ENCODE results near the gene SLC17A7. TPM values are rescaled to one million over a fixed set of nuclear protein-coding genes. Genes with fewer than 3 reads are reported as not detected.

Gene SLC17A7
- total RNA-seq, 1 donor from 2014 or later = 1.4 TPM

DNA sequence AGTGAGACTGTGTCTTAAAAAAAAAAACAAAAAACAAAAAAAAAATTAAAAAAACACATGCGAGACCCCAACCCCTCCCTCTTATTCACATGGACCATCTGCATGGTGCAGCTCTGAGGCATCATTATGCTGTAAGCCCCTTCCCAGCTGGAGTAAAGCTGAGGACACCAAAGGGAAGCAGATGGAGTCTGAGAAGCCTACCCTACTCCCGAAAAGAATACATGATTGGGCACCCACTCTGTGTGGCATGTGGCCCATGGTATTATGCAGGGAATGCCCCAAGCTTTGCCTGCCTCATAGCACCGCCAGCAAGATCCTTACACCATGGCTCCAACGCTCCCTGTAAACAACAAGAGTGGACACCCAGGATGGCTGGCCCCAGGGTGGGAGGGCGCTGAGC is 22.8 kb downstream of the SLC17A7 start:
- no peak for ATAC-seq
- intact Hi-C loops (cut with micrococcal nuclease) = no loop called here
- DNase-seq = no peak

DNA sequence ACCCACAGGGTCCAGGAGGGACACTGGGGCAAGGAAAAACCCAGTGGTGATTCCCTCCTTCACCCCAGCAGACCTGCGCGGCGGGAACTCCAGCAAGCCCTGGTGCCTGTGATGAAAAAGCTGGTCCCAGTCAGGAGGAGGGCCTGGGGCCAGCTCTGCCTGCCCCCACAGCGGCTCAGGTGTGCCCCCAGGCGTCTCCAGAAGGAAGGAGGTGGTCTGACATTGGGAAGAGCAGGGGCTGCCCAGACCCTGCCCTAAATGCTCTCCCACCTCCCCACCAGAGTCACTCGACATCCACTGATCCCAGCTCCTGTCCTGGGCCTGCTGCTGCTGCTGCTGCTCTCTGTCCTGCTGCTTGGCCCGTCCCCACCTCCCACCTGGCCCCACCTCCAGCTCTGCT is 24.2 kb downstream of the SLC17A7 start:
- intact Hi-C loops (cut with micrococcal nuclease) = no loop called here
- DNase-seq (no peak), ATAC-seq (no peak)

DNA sequence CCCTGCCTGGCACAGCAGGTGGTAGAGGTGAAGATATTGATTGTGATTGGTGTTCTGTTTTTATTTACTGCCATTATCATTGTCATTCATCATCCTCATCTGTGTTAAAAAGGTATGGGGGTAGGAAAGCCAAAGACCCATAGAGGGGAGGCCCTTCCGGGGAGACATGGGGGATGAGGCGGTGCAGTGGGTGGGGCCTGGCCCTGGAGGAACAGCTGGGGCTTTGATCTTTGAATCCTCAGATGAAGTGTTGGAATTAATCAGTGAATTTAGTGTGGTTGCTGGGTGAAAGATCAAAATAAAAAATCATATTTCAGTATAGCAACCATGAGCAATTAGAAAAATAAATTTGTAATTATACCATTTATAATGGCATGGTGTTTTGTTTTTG is 25.5 kb downstream of the SLC17A7 start:
- DNase-seq (no peak), ATAC-seq (no peak)
- intact Hi-C loops (cut with micrococcal nuclease) = no loop called here

DNA sequence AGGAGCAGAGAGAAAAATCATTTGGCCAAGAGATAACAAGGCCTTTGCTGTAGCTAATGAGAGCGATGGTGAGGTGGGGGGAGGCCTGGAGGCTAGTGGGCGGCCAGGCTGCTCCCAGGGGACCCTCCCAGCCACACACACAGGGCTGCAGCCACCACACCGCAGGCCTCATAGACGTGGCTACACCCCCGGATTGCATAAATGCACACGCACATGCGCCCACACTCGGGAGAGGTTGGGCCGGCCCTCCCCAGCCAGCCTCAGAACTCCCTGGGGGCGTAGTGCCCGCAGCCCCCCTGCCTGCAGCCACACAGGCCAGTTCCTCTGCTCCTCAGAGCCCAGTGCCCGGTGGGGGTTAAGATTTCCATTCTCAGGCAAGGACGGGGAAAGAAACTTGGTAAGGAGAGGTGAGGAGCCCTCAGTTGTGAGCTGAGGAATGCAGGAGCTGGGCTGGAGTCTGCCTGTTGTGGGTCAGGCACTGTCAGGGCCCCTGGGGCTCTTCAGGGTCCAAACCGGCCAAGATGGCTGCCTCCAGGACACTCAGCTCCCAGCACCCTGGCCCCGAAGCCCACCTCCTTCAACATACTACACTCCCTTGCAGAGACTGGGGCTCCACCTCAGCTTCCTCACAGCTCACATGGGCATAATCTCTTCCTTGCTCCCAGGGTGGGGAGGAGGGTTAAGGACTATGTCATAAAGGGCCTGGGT is 26.1 kb downstream of the SLC17A7 start:
- no peak for ATAC-seq
- DNase-seq = no peak
- intact Hi-C loops (cut with micrococcal nuclease) = no loop called here

DNA sequence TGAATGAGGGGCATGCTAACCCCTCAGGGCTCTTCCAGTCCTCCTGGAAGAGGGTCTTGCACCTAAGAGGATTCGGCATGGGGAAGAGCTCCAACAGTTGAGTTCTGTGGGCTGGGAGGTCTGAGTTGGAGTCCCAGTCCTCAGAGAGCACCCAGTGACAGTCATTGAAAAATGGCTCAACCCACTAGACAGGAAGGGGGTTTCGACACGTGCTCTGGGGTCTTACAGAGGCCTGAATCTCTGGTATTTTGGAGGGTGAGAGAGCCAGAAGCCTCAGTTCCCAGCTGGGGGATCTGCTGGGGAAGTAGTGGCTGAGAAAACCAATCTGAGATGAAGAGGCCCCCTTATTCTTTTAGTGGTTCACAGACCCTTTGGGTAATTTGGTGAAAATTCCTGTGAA is 27.1 kb downstream of the SLC17A7 start:
- intact Hi-C loops (cut with micrococcal nuclease) = no loop called here
- DNase-seq (no peak), ATAC-seq (no peak)

DNA sequence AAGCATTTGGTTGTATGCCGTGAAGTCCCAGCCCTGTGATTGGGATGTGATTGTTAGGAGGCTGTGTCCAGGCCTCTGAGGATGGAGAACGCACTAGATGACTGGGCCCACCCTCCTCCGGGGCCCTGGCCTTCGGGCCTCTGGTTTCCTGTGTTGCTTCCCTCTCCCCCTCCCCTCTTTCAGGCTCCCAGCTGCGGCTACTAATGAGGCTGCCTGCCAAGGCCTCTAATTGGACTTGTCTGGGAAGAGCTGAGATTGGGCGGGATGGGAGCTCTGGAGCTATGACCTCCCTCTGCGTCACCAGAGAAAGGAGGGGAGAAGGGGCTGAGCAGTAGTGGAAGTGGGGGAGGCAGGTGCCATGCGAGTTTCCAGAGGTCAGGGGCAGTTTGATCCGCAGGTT is 28.0 kb downstream of the SLC17A7 start:
- intact Hi-C loops (cut with micrococcal nuclease) = no loop called here
- ATAC-seq (peak; percentile 38), DNase-seq (no peak)

DNA sequence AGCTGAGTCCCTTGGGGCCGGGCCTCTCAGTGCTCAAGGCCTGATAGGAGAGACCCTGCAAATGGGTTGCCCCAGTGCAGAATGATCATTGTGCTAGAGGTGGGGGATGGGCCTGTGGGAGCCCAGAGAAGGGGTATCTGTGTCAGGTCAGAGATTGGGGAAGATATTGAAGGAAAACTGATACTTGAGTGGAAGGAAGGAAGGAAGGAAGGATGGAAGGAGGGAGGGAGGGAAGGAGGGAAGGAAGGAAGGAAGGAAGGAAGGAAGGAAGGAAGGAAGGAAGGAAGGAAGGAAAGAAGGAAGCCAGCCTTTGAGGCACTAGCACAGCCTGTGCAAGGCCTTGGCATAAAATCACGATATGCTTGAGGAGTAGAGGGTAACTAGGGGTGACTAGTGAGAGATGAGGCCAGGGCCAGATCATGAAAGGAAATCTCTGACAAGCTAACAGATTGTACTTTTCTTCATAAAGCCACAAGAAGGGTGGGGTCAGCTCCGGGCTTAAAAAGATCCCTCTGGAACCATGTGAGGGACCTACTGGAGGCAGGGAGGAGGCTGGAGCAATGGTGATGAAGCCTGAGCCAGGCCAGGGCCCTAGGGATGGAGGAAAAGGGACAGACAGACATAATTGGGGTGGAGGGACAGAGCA is 29.5 kb downstream of the SLC17A7 start:
- DNase-seq = no peak
- no peak for ATAC-seq
- intact Hi-C loops (cut with micrococcal nuclease) = no loop called here

DNA sequence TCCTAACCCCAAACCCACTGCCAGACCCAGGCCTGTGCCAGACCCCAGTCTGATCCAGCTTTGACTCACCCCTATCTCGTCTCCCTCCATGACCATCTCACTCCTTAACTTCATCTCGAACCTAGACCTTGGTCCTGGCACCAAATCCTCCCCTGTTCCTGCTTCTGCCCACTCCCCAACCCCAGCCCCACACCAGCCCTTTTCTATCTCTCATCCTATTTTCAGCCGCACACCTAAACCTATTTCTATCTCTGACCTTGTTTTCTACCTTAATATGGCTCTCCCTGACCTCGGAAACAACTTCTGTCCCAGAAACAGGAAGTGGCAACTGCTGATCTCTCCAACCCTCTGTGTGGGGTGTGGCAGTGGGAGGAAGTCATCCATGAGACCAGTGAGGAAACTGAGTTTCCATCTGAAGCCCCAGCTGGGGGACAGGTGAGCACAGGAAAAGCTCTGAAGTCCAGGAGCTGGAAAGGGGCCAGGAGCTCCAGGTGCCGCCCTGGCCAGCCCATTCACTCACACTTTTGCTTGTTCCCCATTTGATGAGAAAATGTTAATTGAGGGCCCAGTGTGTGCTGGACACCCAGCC is 31.8 kb downstream of the SLC17A7 start:
- ATAC-seq (no peak), DNase-seq (no peak)
- intact Hi-C loops (cut with micrococcal nuclease) = no loop called here

DNA sequence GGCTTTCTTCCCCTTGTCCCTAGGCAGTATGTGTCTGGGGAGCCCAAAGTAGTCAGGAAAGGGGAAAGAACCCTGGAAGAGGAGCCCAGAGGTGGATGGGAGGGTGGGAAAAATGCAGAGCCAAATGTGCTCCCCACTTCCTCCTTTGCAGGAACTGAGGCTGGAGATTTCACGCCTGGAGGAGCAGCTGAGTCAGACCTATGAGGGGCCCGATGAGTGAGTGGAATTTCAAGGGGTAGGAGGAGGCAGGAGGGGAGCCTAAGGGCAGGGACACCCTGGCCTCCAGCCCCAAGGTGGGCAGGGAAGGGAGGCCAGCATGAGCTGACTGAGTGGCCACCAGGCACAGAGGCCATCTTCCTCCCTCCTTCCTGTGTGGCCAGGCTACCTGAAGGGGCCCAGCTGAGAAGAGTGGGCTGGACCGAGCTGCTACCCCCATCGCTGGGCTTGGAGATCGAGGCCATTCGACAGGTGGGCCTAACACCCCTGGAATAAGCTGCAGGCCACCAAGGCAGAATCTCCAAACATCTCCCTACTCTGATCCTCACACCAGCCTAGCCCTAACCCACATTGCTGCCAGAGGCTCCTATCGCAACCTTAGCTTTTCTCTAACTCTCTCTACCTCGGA is 32.4 kb downstream of the SLC17A7 start:
- ATAC-seq (no peak), DNase-seq (no peak)
- intact Hi-C loops (cut with micrococcal nuclease) = no loop called here

DNA sequence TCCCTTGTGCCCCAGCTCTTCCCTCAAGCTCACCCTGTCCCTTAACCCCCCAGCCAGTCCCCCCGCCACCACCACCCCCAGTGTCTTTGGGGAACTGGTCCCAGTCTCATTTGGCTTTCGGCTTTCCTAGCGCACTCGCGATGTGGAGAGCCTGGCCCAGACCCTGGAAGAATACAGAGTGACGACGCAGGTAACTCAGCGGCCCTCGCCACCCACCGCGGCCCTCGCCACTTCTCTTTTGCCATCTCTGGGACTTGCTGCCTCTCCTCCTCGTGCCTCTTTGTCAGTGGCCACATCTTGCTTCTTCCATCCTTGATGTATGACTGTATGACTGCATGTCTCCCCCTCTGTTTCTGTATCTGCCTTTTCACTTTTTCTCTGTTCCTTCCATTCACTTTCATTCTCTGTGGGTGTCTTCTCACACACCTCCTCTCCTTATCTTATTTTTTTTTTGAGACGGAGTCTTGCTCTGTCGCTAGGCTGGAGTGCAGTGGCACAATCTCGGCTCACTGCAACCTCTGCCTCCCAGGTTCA is 33.8 kb downstream of the SLC17A7 start:
- DNase-seq = no peak
- intact Hi-C loops (cut with micrococcal nuclease) = no loop called here
- no peak for ATAC-seq

DNA sequence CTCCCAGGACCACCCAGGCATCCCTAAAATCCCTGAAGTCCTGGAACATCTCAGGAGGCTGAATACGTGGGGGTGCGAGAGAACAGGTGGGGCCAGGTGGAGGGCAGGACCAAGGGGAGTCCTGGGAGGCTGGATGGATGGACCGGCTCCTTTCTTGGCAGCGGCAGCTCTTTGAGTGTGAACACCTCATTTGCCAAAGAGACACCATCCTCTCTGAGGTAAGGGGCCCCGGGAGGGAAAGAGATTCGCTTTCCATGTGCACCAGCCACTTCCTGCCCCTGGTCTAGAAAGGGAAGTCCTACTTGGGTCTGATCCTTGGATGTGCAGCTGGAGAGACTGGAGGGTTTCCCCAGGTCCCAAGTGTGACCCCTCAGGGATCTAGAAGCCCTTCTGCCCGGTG is 34.2 kb downstream of the SLC17A7 start:
- no peak for DNase-seq
- intact Hi-C loops (cut with micrococcal nuclease) = no loop called here
- ATAC-seq = no peak

DNA sequence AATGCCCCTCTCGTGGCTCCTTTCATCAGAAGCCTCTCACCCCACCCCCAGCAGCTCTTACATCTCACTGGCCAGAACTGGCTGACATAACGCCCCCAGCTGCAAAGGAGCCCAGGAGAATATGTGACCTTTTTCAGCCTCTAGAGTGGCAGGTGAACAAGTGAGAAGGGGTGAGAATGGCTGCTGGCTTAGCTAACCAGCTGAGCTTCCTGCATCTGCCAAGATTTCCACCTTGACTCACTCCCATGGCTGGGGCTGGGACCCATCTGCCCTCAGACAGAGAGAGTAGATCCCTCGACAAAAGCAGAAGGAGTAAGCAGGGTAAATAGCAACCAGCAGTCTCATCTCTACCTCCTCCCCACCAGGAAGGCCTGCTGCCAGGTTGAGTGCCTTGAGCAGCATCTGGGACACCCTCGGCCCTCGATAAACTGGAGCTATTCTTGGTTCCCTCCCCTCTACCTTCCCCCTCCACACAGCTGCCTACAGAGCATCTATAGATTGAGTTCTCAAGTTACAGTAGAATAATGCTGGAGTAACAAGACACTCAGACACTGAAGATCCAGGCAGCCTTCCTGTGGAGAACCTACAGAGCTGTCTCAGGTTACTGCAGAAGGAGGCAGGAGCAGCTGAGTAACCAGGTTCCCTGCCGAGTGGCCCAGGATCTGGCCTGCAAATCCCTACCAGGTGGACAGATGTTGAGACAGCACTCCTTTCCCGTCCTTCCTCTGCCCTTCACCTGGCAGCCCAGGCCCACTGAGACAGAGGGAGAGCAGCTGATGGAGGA is 37.7 kb downstream of the SLC17A7 start:
- intact Hi-C loops (cut with micrococcal nuclease) = no loop called here
- ATAC-seq (no peak), DNase-seq (no peak)

DNA sequence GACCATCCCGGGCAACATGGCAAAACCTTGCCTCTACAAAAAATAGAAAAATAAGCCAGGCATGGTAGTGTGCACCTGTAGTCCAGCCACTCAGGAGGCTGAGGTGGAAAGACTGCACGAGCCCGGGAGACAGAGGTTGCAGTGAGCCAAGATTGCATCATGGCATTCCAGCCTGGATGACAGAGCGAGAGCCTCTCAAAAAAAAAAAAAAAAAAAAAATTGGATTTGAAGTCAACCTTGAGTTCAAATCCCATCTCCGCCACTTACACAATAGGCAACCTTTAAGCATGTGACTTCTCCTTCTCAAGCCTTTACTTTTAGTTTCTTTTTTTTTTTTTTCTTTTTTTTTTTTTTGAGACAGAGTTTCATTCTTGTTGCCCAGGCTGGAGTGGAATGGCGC is 41.3 kb downstream of the SLC17A7 start:
- no peak for DNase-seq
- ATAC-seq = no peak
- intact Hi-C loops (cut with micrococcal nuclease) = no loop called here

DNA sequence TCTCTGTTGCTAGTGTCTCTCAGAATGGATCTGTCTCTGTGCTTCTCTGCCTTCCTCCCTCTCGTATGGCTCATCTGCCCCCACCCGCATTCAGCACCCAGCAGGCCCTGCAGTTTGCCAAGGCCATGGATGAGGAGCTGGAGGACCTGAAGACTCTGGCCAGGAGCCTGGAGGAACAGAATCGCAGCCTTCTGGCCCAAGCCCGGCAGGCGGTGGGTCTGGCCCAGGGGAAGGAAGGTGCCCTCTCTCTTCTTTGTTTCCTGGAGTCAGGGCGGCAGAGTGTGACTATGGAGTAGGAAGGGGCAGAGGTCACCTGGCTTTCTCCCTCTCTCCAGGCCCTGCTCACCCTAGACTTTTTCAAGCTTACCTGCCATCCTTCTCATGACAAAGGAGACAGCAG is 42.4 kb downstream of the SLC17A7 start:
- intact Hi-C loops (cut with micrococcal nuclease) = no loop called here
- DNase-seq = no peak
- no peak for ATAC-seq

DNA sequence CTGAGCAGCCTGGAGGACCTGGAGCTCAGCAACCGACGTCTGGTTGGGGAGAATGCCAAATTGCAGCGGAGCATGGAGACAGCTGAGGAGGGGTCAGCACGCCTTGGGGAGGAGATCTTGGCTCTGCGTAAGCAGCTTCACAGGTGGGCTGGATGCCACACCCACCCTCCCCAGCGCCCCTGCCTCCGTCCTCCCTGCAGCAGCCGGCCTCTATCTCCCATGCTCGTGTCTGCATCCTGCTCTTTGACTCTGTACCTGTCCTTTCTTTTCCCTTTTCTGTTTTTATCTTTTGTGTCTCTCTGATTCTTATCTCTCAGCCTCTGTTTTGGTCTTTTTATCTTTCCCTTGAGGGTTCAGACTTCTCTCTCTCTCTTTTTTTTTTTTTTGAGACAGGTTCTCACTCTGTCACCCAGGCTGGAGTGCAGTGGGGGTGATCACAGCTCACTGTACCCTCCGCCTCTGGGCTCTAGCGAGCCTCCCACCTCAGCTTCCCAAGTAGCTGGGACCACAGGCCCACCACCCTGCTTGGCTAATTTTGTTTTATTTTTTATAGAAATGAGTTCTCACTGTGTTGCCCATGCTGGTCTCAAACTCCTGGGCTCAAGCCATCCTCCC is 43.2 kb downstream of the SLC17A7 start:
- DNase-seq = no peak
- ATAC-seq = no peak
- intact Hi-C loops (cut with micrococcal nuclease) = no loop called here

DNA sequence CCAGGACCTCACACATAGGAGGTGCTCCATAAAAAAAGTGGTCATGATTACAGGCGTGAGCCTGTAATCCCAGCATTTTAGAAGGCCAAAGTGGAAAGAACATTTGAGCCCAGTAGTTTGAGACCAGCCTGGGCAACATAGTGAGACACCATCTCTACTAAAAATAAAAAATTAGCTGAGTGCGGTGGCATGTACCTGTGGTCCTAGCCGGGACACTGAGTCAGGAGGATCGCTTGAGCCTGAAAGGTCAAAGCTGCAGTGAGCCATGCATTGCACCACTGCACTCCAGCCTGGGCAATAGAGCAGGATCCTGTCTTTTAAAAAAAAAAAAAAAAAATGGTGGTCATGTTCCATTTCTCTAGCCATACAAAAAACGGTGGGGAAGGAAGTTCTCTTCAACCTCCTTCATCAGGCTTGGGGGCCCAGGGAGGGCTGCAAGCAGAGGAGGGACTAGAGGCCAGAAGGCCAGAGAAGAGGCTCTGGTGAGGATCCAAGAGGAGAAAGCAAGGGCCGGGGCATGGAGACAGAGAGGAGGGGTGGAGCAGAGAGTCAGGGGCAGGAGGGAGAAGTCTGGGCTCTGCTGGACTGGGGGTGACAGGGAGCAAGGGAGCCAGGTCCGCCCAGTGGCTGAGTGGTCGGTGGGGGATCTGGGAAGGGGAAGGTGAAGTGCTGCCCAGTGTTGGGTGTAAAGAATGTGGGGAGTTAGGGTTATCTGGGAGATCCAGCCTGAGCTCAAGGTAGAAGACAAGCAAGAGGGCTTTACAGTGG is 44.4 kb downstream of the SLC17A7 start:
- ATAC-seq = no peak
- no peak for DNase-seq
- intact Hi-C loops (cut with micrococcal nuclease) = no loop called here

DNA sequence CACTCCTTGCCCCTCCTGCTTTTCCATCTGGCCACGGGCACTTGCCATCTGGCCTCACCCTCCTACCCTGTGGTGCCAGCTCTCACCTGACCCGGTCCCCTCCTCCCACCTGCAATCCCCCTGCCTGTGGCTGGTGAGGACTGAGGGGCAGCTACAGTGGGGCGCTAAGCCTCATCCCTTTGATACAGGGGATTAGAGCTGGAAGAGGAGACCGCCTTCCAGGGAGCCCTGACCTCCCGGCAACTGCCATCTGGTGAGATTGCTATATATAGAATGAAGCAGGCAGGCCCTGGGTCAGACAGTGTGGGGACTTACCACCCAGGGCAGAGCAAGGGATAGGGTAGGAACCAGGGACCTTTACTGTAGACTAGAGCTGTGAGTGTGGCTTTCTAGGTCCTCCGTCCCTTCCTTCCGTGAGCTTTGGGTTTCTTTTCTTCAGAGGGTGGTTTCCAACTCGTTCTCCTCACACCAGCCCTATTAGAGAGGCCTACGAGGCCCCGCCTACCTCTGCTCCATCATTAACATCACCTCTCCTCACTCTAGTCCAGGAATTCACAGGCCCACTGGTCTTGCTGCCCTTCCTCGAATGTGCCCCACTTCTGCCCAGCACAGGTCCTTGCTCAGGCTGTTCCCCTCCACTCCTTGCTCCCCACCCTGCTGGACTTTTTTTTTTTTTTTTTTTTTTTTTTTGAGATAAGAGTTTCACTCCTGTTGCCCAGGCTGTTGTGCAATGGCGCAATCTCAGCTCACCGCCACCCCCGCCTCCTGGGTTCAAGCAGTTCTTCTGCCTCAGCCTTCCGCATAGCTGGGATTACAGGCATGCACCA is 45.5 kb downstream of the SLC17A7 start:
- DNase-seq = no peak
- no peak for ATAC-seq
- intact Hi-C loops (cut with micrococcal nuclease) = no loop called here

Data from left ventricle myocardium superior (tissue), 1 donor.